ENCODE measurements around the gene ZBTB11.

The ZBTB11 gene

DNA sequence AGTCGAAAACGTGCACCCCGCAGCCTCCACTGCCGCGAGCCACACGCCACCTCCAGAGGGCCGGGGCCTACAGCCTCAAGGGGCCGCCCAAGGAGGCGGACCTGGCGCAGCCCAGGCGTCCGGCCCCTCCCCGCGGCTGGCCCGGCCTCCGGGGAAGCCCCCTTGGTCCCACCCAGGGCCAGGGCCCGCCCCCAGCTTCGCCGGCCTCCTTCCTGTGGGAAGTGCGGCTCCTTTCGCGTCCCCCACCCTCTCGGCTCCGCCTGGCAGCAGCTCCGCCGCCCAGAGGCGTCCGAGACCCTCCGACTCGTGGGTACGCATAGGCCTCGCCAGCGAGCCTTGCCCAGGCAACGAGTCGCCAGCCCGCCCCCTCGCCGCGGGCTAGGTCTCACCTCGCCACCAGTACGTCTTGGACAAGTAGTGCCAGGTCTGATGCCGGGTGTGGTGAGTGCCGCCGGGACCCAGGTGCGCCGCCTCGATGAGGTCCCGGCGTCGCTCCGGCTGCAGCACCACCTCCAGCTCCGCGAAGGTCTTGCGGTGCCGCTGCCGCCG is 642 bp downstream of the ZBTB11 start:
- Histone ChIP-seq H3K9ac (ENCODE audit: low read depth, low read length) (peak overlapping the region; percentile 93), H3K4me1 (ENCODE audit: insufficient read depth, low read length) (no peaks in the 10 kb centered on the region), H3K9me3 (ENCODE audit: control insufficient read depth, insufficient read depth, low read length) (no peaks in the 10 kb centered on the region), H3K36me3 (ENCODE audit: insufficient read depth, low read length) (peaks cover 6% of the 10 kb centered on the region)

GRCh38 chr3:101675709-101676215 is 1.2 kb downstream of the ZBTB11 start:
- Histone ChIP-seq H3K36me3 (ENCODE audit: insufficient read depth, low read length) (peaks cover 5% of the 10 kb centered on the region), H3K4me1 (ENCODE audit: insufficient read depth, low read length) (no peaks in the 10 kb centered on the region), H3K9ac (ENCODE audit: low read depth, low read length) (peak overlapping the region; percentile 93; the same call in 1 of the 2 replicates), H3K9me3 (ENCODE audit: control insufficient read depth, insufficient read depth, low read length) (no peaks in the 10 kb centered on the region)

DNA sequence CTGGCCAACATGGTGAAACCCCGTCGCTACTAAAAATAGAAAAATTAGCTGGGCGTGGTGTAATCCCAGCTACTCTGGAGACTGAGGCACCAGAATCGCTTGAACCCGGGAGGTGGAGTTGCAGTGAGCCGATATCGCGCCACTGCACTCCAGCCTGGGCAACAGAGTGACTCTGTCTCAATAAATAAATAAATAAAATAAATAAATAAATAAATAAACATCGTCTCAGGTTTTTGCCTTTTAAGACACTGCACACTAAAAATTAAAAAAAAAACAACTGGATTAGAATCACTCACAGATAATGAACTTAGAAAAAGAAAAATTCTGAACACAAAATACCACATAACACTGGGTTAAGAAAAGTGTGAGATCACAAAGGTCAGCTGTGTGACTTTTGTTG is 2.4 kb downstream of the ZBTB11 start:
- no peak overlapping the region for H3K9ac ChIP-seq (ENCODE audit: low read depth, low read length)

DNA sequence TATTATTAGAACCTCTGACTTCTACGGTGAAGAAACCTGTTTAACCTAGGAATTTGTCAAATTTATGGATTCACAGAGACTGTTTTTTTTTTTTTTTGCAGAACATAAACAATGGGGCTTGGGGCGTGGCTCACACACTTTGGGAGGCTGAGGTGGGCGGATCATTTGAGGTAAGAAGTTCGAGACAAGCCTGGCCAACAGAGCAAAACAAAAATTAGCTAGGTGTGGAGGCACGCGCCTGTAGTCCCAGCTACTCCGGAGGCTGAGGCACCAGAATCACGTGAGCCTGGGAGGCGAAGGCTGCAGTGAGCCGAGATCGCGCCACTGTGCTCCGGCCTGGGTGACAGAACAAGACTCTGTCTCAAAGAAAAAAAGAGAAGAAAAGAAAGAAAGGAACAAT is 3.0 kb downstream of the ZBTB11 start:
- Histone ChIP-seq H3K9ac (ENCODE audit: low read depth, low read length) (no peak overlapping the region), H3K4me1 (ENCODE audit: insufficient read depth, low read length) (no peaks in the 10 kb centered on the region), H3K9me3 (ENCODE audit: control insufficient read depth, insufficient read depth, low read length) (no peaks in the 10 kb centered on the region), H3K36me3 (ENCODE audit: insufficient read depth, low read length) (peaks cover 5% of the 10 kb centered on the region)

More for the DNA sequence above, 2.4 kb downstream of the ZBTB11 start:
- Histone ChIP-seq H3K4me1 (ENCODE audit: insufficient read depth, low read length) (no peaks in the 10 kb centered on the region), H3K36me3 (ENCODE audit: insufficient read depth, low read length) (peaks cover 5% of the 10 kb centered on the region), H3K9me3 (ENCODE audit: control insufficient read depth, insufficient read depth, low read length) (no peaks in the 10 kb centered on the region)

DNA sequence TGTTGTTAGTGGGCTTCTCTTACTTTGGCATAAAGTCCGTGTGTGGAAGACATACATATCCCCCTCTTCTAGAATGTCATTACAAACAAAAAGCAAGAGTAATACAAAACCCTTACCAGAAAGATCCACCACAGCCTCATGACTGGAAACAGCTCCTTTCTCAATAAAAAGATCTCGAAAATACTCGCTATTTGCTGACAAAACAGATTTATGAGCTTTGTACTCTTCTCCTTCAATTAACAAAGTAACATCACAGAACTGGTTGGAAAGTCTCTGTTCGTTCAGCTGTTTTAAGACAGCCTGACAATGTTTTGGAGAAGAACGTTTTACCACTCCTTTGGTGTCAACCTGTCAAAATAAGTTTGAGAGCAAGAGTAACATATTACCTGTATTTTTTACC is 5.9 kb downstream of the ZBTB11 start:
- no peak overlapping the region for H3K9ac ChIP-seq (ENCODE audit: low read depth, low read length)
- H3K9me3 ChIP-seq (ENCODE audit: control insufficient read depth, insufficient read depth, low read length): no peaks in the 10 kb centered on the region
- peaks cover 5% of the 10 kb centered on the region for H3K36me3 ChIP-seq (ENCODE audit: insufficient read depth, low read length)
- H3K4me1 ChIP-seq (ENCODE audit: insufficient read depth, low read length): no peaks in the 10 kb centered on the region

GRCh38 chr3:101667844-101668243 is 9.1 kb downstream of the ZBTB11 start:
- no peak overlapping the region for H3K9ac ChIP-seq (ENCODE audit: low read depth, low read length)
- no peaks in the 10 kb centered on the region for H3K4me1 ChIP-seq (ENCODE audit: insufficient read depth, low read length)
- H3K36me3 ChIP-seq (ENCODE audit: insufficient read depth, low read length): peaks cover 15% of the 10 kb centered on the region
- no peaks in the 10 kb centered on the region for H3K9me3 ChIP-seq (ENCODE audit: control insufficient read depth, insufficient read depth, low read length)

GRCh38 chr3:101667331-101667730 is 9.6 kb downstream of the ZBTB11 start:
- Histone ChIP-seq H3K9ac (ENCODE audit: low read depth, low read length) (no peak overlapping the region), H3K36me3 (ENCODE audit: insufficient read depth, low read length) (peaks cover 15% of the 10 kb centered on the region), H3K4me1 (ENCODE audit: insufficient read depth, low read length) (no peaks in the 10 kb centered on the region), H3K9me3 (ENCODE audit: control insufficient read depth, insufficient read depth, low read length) (no peaks in the 10 kb centered on the region)

GRCh38 chr3:101665851-101666250 is 11.1 kb downstream of the ZBTB11 start:
- H3K4me1 ChIP-seq (ENCODE audit: insufficient read depth, low read length): no peaks in the 10 kb centered on the region
- H3K9ac ChIP-seq (ENCODE audit: low read depth, low read length): no peak overlapping the region
- no peaks in the 10 kb centered on the region for H3K9me3 ChIP-seq (ENCODE audit: control insufficient read depth, insufficient read depth, low read length)
- H3K36me3 ChIP-seq (ENCODE audit: insufficient read depth, low read length): peaks cover 19% of the 10 kb centered on the region

- Histone ChIP-seq H3K9me3 (ENCODE audit: control insufficient read depth, insufficient read depth, low read length) (no peaks in the 10 kb centered on the region), H3K4me1 (ENCODE audit: insufficient read depth, low read length) (no peaks in the 10 kb centered on the region), H3K9ac (ENCODE audit: low read depth, low read length) (no peak overlapping the region), H3K36me3 (ENCODE audit: insufficient read depth, low read length) (peaks cover 16% of the 10 kb centered on the region)
Measured at GRCh38 chr3:101665357-101665756, 11.6 kb downstream of the ZBTB11 start.

- Histone ChIP-seq H3K36me3 (ENCODE audit: insufficient read depth, low read length) (peaks cover 23% of the 10 kb centered on the region), H3K9ac (ENCODE audit: low read depth, low read length) (no peak overlapping the region)
Measured at GRCh38 chr3:101660714-101661113, 16.2 kb downstream of the ZBTB11 start.

GRCh38 chr3:101656651-101657050 is 20.3 kb downstream of the ZBTB11 start:
- Histone ChIP-seq H3K9me3 (ENCODE audit: control insufficient read depth, insufficient read depth, low read length) (no peaks in the 10 kb centered on the region), H3K4me1 (ENCODE audit: insufficient read depth, low read length) (no peaks in the 10 kb centered on the region), H3K36me3 (ENCODE audit: insufficient read depth, low read length) (peaks cover 18% of the 10 kb centered on the region), H3K9ac (ENCODE audit: low read depth, low read length) (no peak overlapping the region)

More at GRCh38 chr3:101660714-101661113, 16.2 kb downstream of the ZBTB11 start:
- Histone ChIP-seq H3K4me1 (ENCODE audit: insufficient read depth, low read length) (no peaks in the 10 kb centered on the region), H3K9me3 (ENCODE audit: control insufficient read depth, insufficient read depth, low read length) (no peaks in the 10 kb centered on the region)

GRCh38 chr3:101646726-101647125 is 30.2 kb downstream of the ZBTB11 start:
- H3K36me3 ChIP-seq (ENCODE audit: insufficient read depth, low read length): no peaks in the 10 kb centered on the region

GRCh38 chr3:101643861-101644613 is 32.9 kb downstream of the ZBTB11 start:
- H3K9me3 ChIP-seq (ENCODE audit: control insufficient read depth, insufficient read depth, low read length): no peaks in the 10 kb centered on the region
- peaks cover 14% of the 10 kb centered on the region for H3K4me1 ChIP-seq (ENCODE audit: insufficient read depth, low read length)
- H3K36me3 ChIP-seq (ENCODE audit: insufficient read depth, low read length): no peaks in the 10 kb centered on the region
- H3K9ac ChIP-seq (ENCODE audit: low read depth, low read length): no peak overlapping the region

More at GRCh38 chr3:101646726-101647125, 30.2 kb downstream of the ZBTB11 start:
- Histone ChIP-seq H3K9me3 (ENCODE audit: control insufficient read depth, insufficient read depth, low read length) (no peaks in the 10 kb centered on the region), H3K4me1 (ENCODE audit: insufficient read depth, low read length) (peaks cover 14% of the 10 kb centered on the region), H3K9ac (ENCODE audit: low read depth, low read length) (no peak overlapping the region)

DNA sequence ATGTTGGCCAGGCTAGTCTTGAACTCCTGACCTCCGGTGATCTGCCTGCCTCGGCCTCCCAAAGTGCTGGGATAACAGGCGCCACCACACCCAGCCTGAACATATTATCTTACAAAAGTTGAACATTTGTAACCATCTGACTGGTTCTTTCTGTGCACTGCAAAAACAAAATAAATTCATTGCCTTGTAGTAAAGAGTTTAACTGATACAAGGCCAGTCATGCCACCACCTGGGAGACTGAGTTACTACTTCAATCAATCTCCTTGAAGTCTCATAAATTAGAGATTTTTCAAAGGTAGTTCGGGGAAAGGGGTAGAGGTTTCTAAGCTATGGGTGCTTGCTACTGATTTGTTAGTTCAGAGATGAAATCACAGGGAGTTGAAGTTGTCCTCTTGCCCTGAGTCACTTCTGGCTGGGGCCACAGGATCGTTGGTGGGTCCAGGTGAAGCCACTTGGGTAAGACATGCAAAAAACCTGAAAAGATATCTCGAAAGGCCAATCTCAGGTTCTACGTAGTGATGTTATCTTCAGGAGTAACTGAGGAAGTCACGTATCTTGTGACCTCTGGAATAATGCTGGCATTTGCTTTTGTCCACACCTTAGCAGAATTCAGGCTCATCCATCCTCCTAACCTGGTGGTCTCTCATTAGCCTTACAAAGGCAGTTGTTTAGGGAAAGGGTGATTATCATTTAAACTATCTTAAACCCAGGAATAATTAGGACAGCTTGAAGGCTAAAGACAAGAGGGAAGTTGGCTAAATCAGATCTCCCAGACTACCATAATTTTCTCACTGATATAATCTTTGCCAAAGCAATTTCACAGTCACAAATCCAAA is 33.7 kb downstream of the ZBTB11 start:
- Histone ChIP-seq H3K9ac (ENCODE audit: low read depth, low read length) (no peak overlapping the region), H3K9me3 (ENCODE audit: control insufficient read depth, insufficient read depth, low read length) (no peaks in the 10 kb centered on the region)

More for the DNA sequence above, 33.7 kb downstream of the ZBTB11 start:
- Histone ChIP-seq H3K4me1 (ENCODE audit: insufficient read depth, low read length) (peaks cover 20% of the 10 kb centered on the region), H3K36me3 (ENCODE audit: insufficient read depth, low read length) (no peaks in the 10 kb centered on the region)

Data from ES-I3 (cell line).